HepG2 (cell line): Measurements from ENCODE around the gene CDH23. TPM values are rescaled to one million over a fixed set of nuclear protein-coding genes. Genes with fewer than 3 reads are reported as not detected.
A peak's percentile ranks its signal among the peaks of the same experiment; 100 is the strongest.

ENCODE experiments used
- CENPBD1 ChIP-seq: sonication (generic); formaldehyde crosslinking; IDR thresholded peaks from 2 replicates; pipeline ENCODE4 v1.8.0; 2022; ENCODE audit warnings: missing genetic modification reagents, low read depth, mild to moderate bottlenecking, borderline replicate concordance
- CSRNP1 ChIP-seq: sonication (generic); formaldehyde crosslinking; IDR thresholded peaks from 2 replicates; pipeline ENCODE4 v1.8.1; 2023; ENCODE audit warnings: mild to moderate bottlenecking, missing genetic modification reagents
- DMTF1 ChIP-seq: sonication (generic); formaldehyde crosslinking; IDR thresholded peaks from 2 replicates; pipeline ENCODE4 v1.4.0; 2020; ENCODE audit warnings: mild to moderate bottlenecking, missing genetic modification reagents
- HNF1B ChIP-seq: sonication (generic); formaldehyde crosslinking; IDR thresholded peaks from 2 replicates; pipeline ENCODE4 v1.5.1; 2020; ENCODE audit warnings: mild to moderate bottlenecking, moderate library complexity, missing genetic modification reagents
- HOXA5 ChIP-seq: sonication (generic); formaldehyde crosslinking; IDR thresholded peaks from 2 replicates; pipeline ENCODE4 v1.4.0; 2020; ENCODE audit warnings: missing genetic modification reagents
- MLLT10 ChIP-seq: sonication (generic); formaldehyde crosslinking; IDR thresholded peaks from 2 replicates; pipeline ENCODE4 v1.4.0; 2020; ENCODE audit warnings: missing genetic modification reagents
- NBN ChIP-seq: fragments of 450-650 bp; conservative IDR thresholded peaks from 2 replicates; pipeline ENCODE4 v1.6.1; 2017
- NFKB2 ChIP-seq: sonication (generic); formaldehyde crosslinking; IDR thresholded peaks from 2 replicates; pipeline ENCODE4 v1.4.0; 2020; ENCODE audit warnings: missing genetic modification reagents, borderline replicate concordance
- TAF1 ChIP-seq: sonication (generic); formaldehyde crosslinking; IDR thresholded peaks from 2 replicates; pipeline ENCODE4 v1.4.0; 2020; ENCODE audit warnings: missing genetic modification reagents
- ZFP37 ChIP-seq: sonication (generic); formaldehyde crosslinking; IDR thresholded peaks from 2 replicates; pipeline ENCODE4 v1.4.0; 2020; ENCODE audit warnings: missing genetic modification reagents, borderline replicate concordance
- ZNF276 ChIP-seq: sonication (generic); formaldehyde crosslinking; IDR thresholded peaks from 2 replicates; pipeline ENCODE4 v1.4.0; 2020; ENCODE audit warnings: mild to moderate bottlenecking, low read depth, missing genetic modification reagents
- ZNF280B ChIP-seq: sonication (generic); formaldehyde crosslinking; IDR thresholded peaks from 2 replicates; pipeline ENCODE4 v1.5.0; 2020; ENCODE audit warnings: missing genetic modification reagents, mild to moderate bottlenecking, borderline replicate concordance
- ZNF687 ChIP-seq: sonication (generic); formaldehyde crosslinking; IDR thresholded peaks from 2 replicates; pipeline ENCODE4 v1.5.1; 2020; ENCODE audit warnings: mild to moderate bottlenecking, missing genetic modification reagents, moderate library complexity
- ZNF879 ChIP-seq: sonication (generic); formaldehyde crosslinking; IDR thresholded peaks from 2 replicates; pipeline ENCODE4 v1.8.1; 2023; ENCODE audit warnings: missing genetic modification reagents
- polyA plus RNA-seq, 8 experiments: library from polyadenylated mRNA; depleted of rRNA in 3 of 8; stranded (reverse) in 7 of 8; unstranded in 1 of 8; fragments of >200 nt; fragmentation: Illumina TruSeq in 4 of 8; extraction: Trizol in 4 of 8; gene quantifications; 2 replicates each; pipeline versions ENCODE4 v1.2.1 to v1.2.3, GENCODE V29; 2011 to 2016; ENCODE audit warnings: low read depth in 4 of 8, missing spikeins in 1 of 8, mixed read lengths in 1 of 8; ENCODE audit not compliant: insufficient read depth in 1 of 8
- total RNA-seq, 5 experiments: library from RNA; depleted of rRNA; stranded (reverse); fragments of >200 nt; fragmentation: Illumina TruSeq; extraction: Trizol; gene quantifications; 2 replicates each; pipeline ENCODE4 v1.2.3, GENCODE V29; 2016; ENCODE audit warnings: low read depth in 1 of 5

Gene CDH23
- total and polyA plus RNA-seq, 2 of the 13 experiments (the other 11 are each of a cell fraction or from before 2014, with no cell fraction given): 0.13 TPM; not detected in 1

GRCh38 chr10:71383972-71384687, 12.6 kb upstream of the CDH23 start (continued):
- peak; percentile 44; the same call in 1 of the 2 replicates for TF ChIP-seq HNF1B (CRISPR knock-in tag)
- TF ChIP-seq MLLT10 (CRISPR knock-in tag): no peak
- TF ChIP-seq CSRNP1: no peak
- TF ChIP-seq NBN: no peak
- TF ChIP-seq ZNF276 (CRISPR knock-in tag): no peak
- no peak for TF ChIP-seq DMTF1 (CRISPR knock-in tag)
- TF ChIP-seq NFKB2 (CRISPR knock-in tag): no peak
- no peak for TF ChIP-seq HOXA5 (CRISPR knock-in tag)
- TF ChIP-seq TAF1 (CRISPR knock-in tag): no peak
- peak; percentile 38 for TF ChIP-seq ZNF687 (CRISPR knock-in tag)
- no peak for TF ChIP-seq CENPBD1
- TF ChIP-seq ZNF879: no peak
- TF ChIP-seq ZFP37: no peak
- no peak for TF ChIP-seq ZNF280B (CRISPR knock-in tag)
